Activated CD8-positive, alpha-beta memory T cell treated with anti-CD3 and anti-CD28 coated beads for 1 hour (primary cell): ENCODE measurements around the gene OS9.

ENCODE experiments used
- DNase-seq, 2 donors: peaks; one replicate each; pipeline ENCODE4 v3.0.0-alpha.2; 2020; ENCODE audit warnings: low read depth in 1 of 2; ENCODE audit errors: extremely low read depth in 1 of 2

The OS9 gene

GRCh38 chr12:57751788-57752667 lies 58.1 kb downstream of the OS9 start, which contains the start of gene CDK4:
TSS of gene CDK4 (minus strand) at chr12:57752310. CDS start at chr12:57751717, 593 bp downstream.
- DNase-seq = peak; percentile 96 to 97

- DNase-seq = no peak
These were observed 58.7 kb downstream of the OS9 start for GRCh38 chr12:57752668-57753000.

- DNase-seq = no peak
These were observed 59.9 kb downstream of the OS9 start for GRCh38 chr12:57753756-57754337.

- peak; percentile 62 to 65 for DNase-seq
These were observed 60.7 kb downstream of the OS9 start, which contains the start of gene MARCHF9 for GRCh38 chr12:57754411-57755193. TSS of gene MARCHF9 (plus strand) at chr12:57755103. CDS start at chr12:57755529, 426 bp downstream.

- no peak for DNase-seq
These were observed 61.2 kb downstream of the OS9 start for GRCh38 chr12:57755194-57755453.

- no peak for DNase-seq
These were observed 61.8 kb downstream of the OS9 start for GRCh38 chr12:57755454-57756372.

- no peak for DNase-seq
These were observed 62.7 kb downstream of the OS9 start for GRCh38 chr12:57756406-57757341.

- DNase-seq = no peak
These were observed 63.8 kb downstream of the OS9 start for GRCh38 chr12:57757771-57758170.

GRCh38 chr12:57758552-57759359 lies 64.8 kb downstream of the OS9 start:
- no peak for DNase-seq

- DNase-seq = no peak
These were observed 65.5 kb downstream of the OS9 start for GRCh38 chr12:57759360-57759980.

- DNase-seq = no peak
These were observed 66.5 kb downstream of the OS9 start for GRCh38 chr12:57760347-57760982.

GRCh38 chr12:57761391-57761998 lies 67.6 kb downstream of the OS9 start:
- DNase-seq = no peak

- DNase-seq = no peak
These were observed 68.5 kb downstream of the OS9 start for GRCh38 chr12:57762463-57762862.

GRCh38 chr12:57763881-57764661 lies 70.1 kb downstream of the OS9 start:
- DNase-seq = no peak

GRCh38 chr12:57764662-57765002 lies 70.7 kb downstream of the OS9 start:
- no peak for DNase-seq

- DNase-seq = no peak
These were observed 71.2 kb downstream of the OS9 start for GRCh38 chr12:57765003-57765697.
